HUES64 (cell line): Measurements from ENCODE around the gene PRKD2.

Experiments
- H3K27ac ChIP-seq: 2 replicates; pipeline ENCODE4 v1.7.0; 2013; ENCODE audit warnings: low read depth, low read length, inconsistent platforms
- H3K27me3 ChIP-seq: 2 replicates; pipeline ENCODE4 v1.6.1; 2013; ENCODE audit warnings: mild to moderate bottlenecking, low read length; ENCODE audit not compliant: insufficient read depth
- H3K36me3 ChIP-seq: 2 replicates; pipeline ENCODE4 v1.6.1; 2013; ENCODE audit warnings: mild to moderate bottlenecking, low read length; ENCODE audit not compliant: insufficient read depth
- H3K4me1 ChIP-seq: 2 replicates; pipeline ENCODE4 v1.6.1; 2013; ENCODE audit warnings: mild to moderate bottlenecking, low read length, moderate library complexity; ENCODE audit not compliant: insufficient read depth
- H3K4me3 ChIP-seq: 2 replicates; pipeline ENCODE4 v1.5.1; 2013; ENCODE audit warnings: mild to moderate bottlenecking, low read length, moderate library complexity
- H3K9ac ChIP-seq: 2 replicates; pipeline ENCODE4 v1.6.1; 2013; ENCODE audit warnings: mild to moderate bottlenecking, low read depth, low read length
- H3K9me3 ChIP-seq: 2 replicates; pipeline ENCODE4 v1.6.1; 2013; ENCODE audit warnings: low read depth, low read length; ENCODE audit not compliant: insufficient read depth
- WGBS: fragments of 150-250, 120-280 bp; methylation state at CpG from one replicate; pipeline ENCODE4 v1.1.7; 2013; ENCODE audit warnings: missing lambda C conversion rate; 5-methylcytosine and 5-hydroxymethylcytosine counted together

The PRKD2 gene

GRCh38 chr19:46723023-46723461 is 6.1 kb upstream of the PRKD2 start:
- WGBS: 96% methylated on average over 16 of the region's 16 CpGs
- Histone ChIP-seq H3K36me3 (peaks cover 83% of the 10 kb centered on the region), H3K27me3 (no peaks in the 10 kb centered on the region), H3K4me3 (no peak overlapping the region), H3K4me1 (0 out of 2 replicates have a peak, but pooled peaks cover 3% of the 10 kb centered on the region), H3K27ac (no peak overlapping the region), H3K9ac (no peak overlapping the region), H3K9me3 (no peaks in the 10 kb centered on the region)

- Histone ChIP-seq H3K9me3 (no peaks in the 10 kb centered on the region), H3K27me3 (no peaks in the 10 kb centered on the region), H3K4me3 (no peak overlapping the region), H3K4me1 (0 out of 2 replicates have a peak, but pooled peaks cover 5% of the 10 kb centered on the region), H3K9ac (no peak overlapping the region; the same call in 1 of the 2 replicates), H3K27ac (no peak overlapping the region), H3K36me3 (peaks cover 78% of the 10 kb centered on the region)
- 92% methylated on average over 25 of the region's 25 CpGs for WGBS
These were observed 5.6 kb upstream of the PRKD2 start for GRCh38 chr19:46722421-46723022.

- H3K27ac ChIP-seq: no peak overlapping the region
- H3K4me3 ChIP-seq: no peak overlapping the region
- H3K9me3 ChIP-seq: no peaks in the 10 kb centered on the region
- 96% methylated on average over 17 of the region's 17 CpGs for WGBS
- H3K9ac ChIP-seq: no peak overlapping the region
- H3K4me1 ChIP-seq: 0 out of 2 replicates have a peak, but pooled peaks cover 5% of the 10 kb centered on the region
- H3K27me3 ChIP-seq: no peaks in the 10 kb centered on the region
- peaks cover 72% of the 10 kb centered on the region for H3K36me3 ChIP-seq
These were observed 5.1 kb upstream of the PRKD2 start for GRCh38 chr19:46722004-46722380.

- peaks cover 67% of the 10 kb centered on the region for H3K36me3 ChIP-seq
- H3K4me3 ChIP-seq: no peak overlapping the region
- H3K4me1 ChIP-seq: 0 out of 2 replicates have a peak, but pooled peaks cover 5% of the 10 kb centered on the region
These were observed 4.5 kb upstream of the PRKD2 start for GRCh38 chr19:46721269-46722003.

GRCh38 chr19:46720503-46721239 is 3.8 kb upstream of the PRKD2 start:
- Histone ChIP-seq H3K4me1 (0 out of 2 replicates have a peak, but pooled peaks cover 5% of the 10 kb centered on the region), H3K27me3 (no peaks in the 10 kb centered on the region), H3K36me3 (peaks cover 59% of the 10 kb centered on the region), H3K4me3 (no peak overlapping the region), H3K9me3 (no peaks in the 10 kb centered on the region), H3K9ac (no peak overlapping the region), H3K27ac (no peak overlapping the region)
- 95% methylated on average over 22 of the region's 22 CpGs for WGBS

More at GRCh38 chr19:46721269-46722003, 4.5 kb upstream of the PRKD2 start:
- no peak overlapping the region for H3K27ac ChIP-seq
- 88% methylated on average over 16 of the region's 16 CpGs for WGBS
- H3K9me3 ChIP-seq: no peaks in the 10 kb centered on the region
- no peak overlapping the region for H3K9ac ChIP-seq
- no peaks in the 10 kb centered on the region for H3K27me3 ChIP-seq

GRCh38 chr19:46719629-46720502 is 3.0 kb upstream of the PRKD2 start:
- Histone ChIP-seq H3K4me3 (no peak overlapping the region), H3K4me1 (peaks cover 12% of the 10 kb centered on the region), H3K9ac (no peak overlapping the region), H3K27ac (no peak overlapping the region), H3K36me3 (peaks cover 51% of the 10 kb centered on the region), H3K27me3 (no peaks in the 10 kb centered on the region), H3K9me3 (no peaks in the 10 kb centered on the region)
- 94% methylated on average over 25 of the region's 25 CpGs for WGBS

- 94% methylated on average over 15 of the region's 15 CpGs for WGBS
- no peak overlapping the region for H3K4me3 ChIP-seq
- H3K9me3 ChIP-seq: no peaks in the 10 kb centered on the region
- no peaks in the 10 kb centered on the region for H3K27me3 ChIP-seq
- no peak overlapping the region for H3K9ac ChIP-seq
- H3K27ac ChIP-seq: no peak overlapping the region
- H3K36me3 ChIP-seq: peaks cover 43% of the 10 kb centered on the region
- peaks cover 16% of the 10 kb centered on the region for H3K4me1 ChIP-seq
These were observed 2.2 kb upstream of the PRKD2 start for GRCh38 chr19:46718934-46719622.

- Histone ChIP-seq H3K4me1 (peaks cover 18% of the 10 kb centered on the region), H3K36me3 (peaks cover 37% of the 10 kb centered on the region), H3K4me3 (no peak overlapping the region; the same call in 1 of the 2 replicates), H3K9me3 (no peaks in the 10 kb centered on the region), H3K27me3 (no peaks in the 10 kb centered on the region), H3K27ac (no peak overlapping the region; the same call in 1 of the 2 replicates), H3K9ac (no peak overlapping the region)
- WGBS: 80% methylated on average over 17 of the region's 17 CpGs
These were observed 1.4 kb upstream of the PRKD2 start for GRCh38 chr19:46718157-46718933.

GRCh38 chr19:46717716-46718143 is 816 bp upstream of the PRKD2 start:
- no peak overlapping the region for H3K9ac ChIP-seq
- peak overlapping the region; percentile 80 for H3K4me3 ChIP-seq
- no peaks in the 10 kb centered on the region for H3K27me3 ChIP-seq
- WGBS: 64% methylated on average over 6 of the region's 9 CpGs
- peaks cover 30% of the 10 kb centered on the region for H3K36me3 ChIP-seq
- H3K27ac ChIP-seq: no peak overlapping the region
- H3K9me3 ChIP-seq: no peaks in the 10 kb centered on the region
- H3K4me1 ChIP-seq: peaks cover 20% of the 10 kb centered on the region
